Measurements from ENCODE around the gene TUBA1C.
"Not testable (repeated sequence)": the region's sequence is repeated elsewhere in the genome, so short reads cannot be mapped to it uniquely, and the experiment has no call there.

The TUBA1C gene

GRCh38 chr12:49259452-49259851, 5.4 kb upstream of the TUBA1C start:
- TF ChIP-seq POLR2A (IDR thresholded peaks at IDR 0.05; ENCODE audit: low read depth, low read length) = no peak
- no peak for TF ChIP-seq POLR2AphosphoS5 (IDR thresholded peaks at IDR 0.05; ENCODE audit: low read depth, low read length)
- TF ChIP-seq TAF1 (IDR thresholded peaks at IDR 0.05; ENCODE audit: borderline replicate concordance, low read depth, low read length) = no peak
- FAIRE-seq = no peak
- DNase-seq (ENCODE audit: insufficient read length) = no peak

- TF ChIP-seq POLR2AphosphoS5 (IDR thresholded peaks at IDR 0.05; ENCODE audit: low read depth, low read length) (no peak), TAF1 (IDR thresholded peaks at IDR 0.05; ENCODE audit: borderline replicate concordance, low read depth, low read length) (no peak), POLR2A (IDR thresholded peaks at IDR 0.05; ENCODE audit: low read depth, low read length) (no peak)
- no peak for DNase-seq (ENCODE audit: insufficient read length)
- no peak for FAIRE-seq
Observed at GRCh38 chr12:49260166-49260565, 4.7 kb upstream of the TUBA1C start.

GRCh38 chr12:49260571-49261363, 4.1 kb upstream of the TUBA1C start:
- no peak for FAIRE-seq
- TF ChIP-seq TAF1 (IDR thresholded peaks at IDR 0.05; ENCODE audit: borderline replicate concordance, low read depth, low read length) = no peak
- no peak for TF ChIP-seq POLR2AphosphoS5 (IDR thresholded peaks at IDR 0.05; ENCODE audit: low read depth, low read length)
- no peak for DNase-seq (ENCODE audit: insufficient read length)

GRCh38 chr12:49261721-49262120, 3.2 kb upstream of the TUBA1C start:
- DNase-seq (ENCODE audit: insufficient read length) = no peak
- no peak for TF ChIP-seq TAF1 (IDR thresholded peaks at IDR 0.05; ENCODE audit: borderline replicate concordance, low read depth, low read length)
- TF ChIP-seq POLR2A (IDR thresholded peaks at IDR 0.05; ENCODE audit: low read depth, low read length) = no peak
- TF ChIP-seq POLR2AphosphoS5 (IDR thresholded peaks at IDR 0.05; ENCODE audit: low read depth, low read length) = no peak
- FAIRE-seq = no peak

GRCh38 chr12:49263400-49263763, 1.5 kb upstream of the TUBA1C start:
- no peak for FAIRE-seq
- no peak for DNase-seq (ENCODE audit: insufficient read length)

GRCh38 chr12:49264466-49264872, 413 bp upstream of the TUBA1C start:
- no peak for FAIRE-seq
- peak; percentile 52 for DNase-seq (ENCODE audit: insufficient read length)
- TF ChIP-seq TAF1 (IDR thresholded peaks at IDR 0.05; ENCODE audit: borderline replicate concordance, low read depth, low read length) (no peak), POLR2A (IDR thresholded peaks at IDR 0.05; ENCODE audit: low read depth, low read length) (no peak), POLR2AphosphoS5 (IDR thresholded peaks at IDR 0.05; ENCODE audit: low read depth, low read length) (no peak)

More at GRCh38 chr12:49263400-49263763, 1.5 kb upstream of the TUBA1C start:
- no peak for TF ChIP-seq POLR2A (IDR thresholded peaks at IDR 0.05; ENCODE audit: low read depth, low read length)
- no peak for TF ChIP-seq TAF1 (IDR thresholded peaks at IDR 0.05; ENCODE audit: borderline replicate concordance, low read depth, low read length)
- no peak for TF ChIP-seq POLR2AphosphoS5 (IDR thresholded peaks at IDR 0.05; ENCODE audit: low read depth, low read length)

GRCh38 chr12:49269191-49269590, 4.3 kb downstream of the TUBA1C start:
- DNase-seq (ENCODE audit: insufficient read length); FAIRE-seq: not testable (repeated sequence)

GRCh38 chr12:49272790-49273725, 8.2 kb downstream of the TUBA1C start:
- TF ChIP-seq POLR2AphosphoS5 (IDR thresholded peaks at IDR 0.05; ENCODE audit: low read depth, low read length) = no peak
- no peak for TF ChIP-seq TAF1 (IDR thresholded peaks at IDR 0.05; ENCODE audit: borderline replicate concordance, low read depth, low read length)
- no peak for FAIRE-seq
- DNase-seq (ENCODE audit: insufficient read length) = no peak

GRCh38 chr12:49273726-49274395, 9.0 kb downstream of the TUBA1C start:
- TF ChIP-seq POLR2AphosphoS5 (IDR thresholded peaks at IDR 0.05; ENCODE audit: low read depth, low read length) (peak; percentile 66), TAF1 (IDR thresholded peaks at IDR 0.05; ENCODE audit: borderline replicate concordance, low read depth, low read length) (no peak), POLR2A (IDR thresholded peaks at IDR 0.05; ENCODE audit: low read depth, low read length) (peak; percentile 57)
- no peak for DNase-seq (ENCODE audit: insufficient read length)
- FAIRE-seq = no peak

GRCh38 chr12:49274396-49275069, 9.7 kb downstream of the TUBA1C start:
- TF ChIP-seq POLR2A (IDR thresholded peaks at IDR 0.05; ENCODE audit: low read depth, low read length) (peak; percentile 12; the same call in 1 of the 2 replicates), TAF1 (IDR thresholded peaks at IDR 0.05; ENCODE audit: borderline replicate concordance, low read depth, low read length) (no peak), POLR2AphosphoS5 (IDR thresholded peaks at IDR 0.05; ENCODE audit: low read depth, low read length) (0 out of 2 replicates have a peak, but pooled peaks have one; percentile 22)
- FAIRE-seq = no peak
- no peak for DNase-seq (ENCODE audit: insufficient read length)

Measured in GM12892 (cell line).